CD4-positive, alpha-beta T cell treated with Interleukin-21 for 1 hour (primary cell): Measurements from ENCODE around the gene PSMD13.
A peak's percentile ranks its signal among the peaks of the same experiment; 100 is the strongest.

ENCODE experiments used
- DNase-seq: peaks from one replicate; pipeline ENCODE4 v3.0.0-alpha.2; 2020

PSMD13 gene

DNA sequence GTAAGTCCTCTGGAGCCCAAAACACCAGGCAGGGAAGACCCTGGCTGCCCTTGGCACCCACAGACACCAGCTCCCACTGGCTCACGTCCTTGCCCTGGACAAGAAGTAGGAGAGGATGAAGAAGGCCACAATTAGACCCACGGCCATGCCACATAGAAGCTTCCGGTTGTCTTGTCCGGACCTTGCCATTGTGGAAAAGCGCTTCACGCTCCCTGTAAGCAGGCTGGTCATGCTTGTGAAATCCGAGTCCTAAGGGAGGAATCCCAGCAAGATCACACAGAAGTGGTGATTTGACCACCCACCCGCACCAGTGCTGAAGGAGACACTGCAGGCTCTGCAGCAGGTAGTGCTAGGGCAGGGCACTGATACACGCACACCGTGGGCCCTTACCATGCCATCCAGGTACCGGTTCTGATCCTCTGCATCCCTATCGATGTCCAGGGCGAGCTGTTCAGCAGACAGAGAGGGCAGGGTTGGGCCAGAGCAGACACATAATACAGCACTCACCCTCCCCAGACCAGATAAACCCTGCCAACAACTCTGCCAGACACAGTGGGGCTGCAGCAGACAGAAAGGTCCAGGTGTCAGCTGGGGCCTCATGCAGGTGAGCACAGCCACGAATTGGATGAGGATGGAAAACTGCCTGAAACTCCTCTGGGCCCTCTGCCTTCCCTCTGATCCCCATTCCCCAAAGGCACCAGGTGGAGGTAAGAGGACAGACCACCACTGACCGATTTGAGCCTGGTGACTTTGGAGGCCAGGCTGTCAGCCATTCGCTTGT, 31.4 kb upstream of the PSMD13 start:
- no peak for DNase-seq

GRCh38 chr11:206002-206384, 30.8 kb upstream of the PSMD13 start:
- no peak for DNase-seq

DNA sequence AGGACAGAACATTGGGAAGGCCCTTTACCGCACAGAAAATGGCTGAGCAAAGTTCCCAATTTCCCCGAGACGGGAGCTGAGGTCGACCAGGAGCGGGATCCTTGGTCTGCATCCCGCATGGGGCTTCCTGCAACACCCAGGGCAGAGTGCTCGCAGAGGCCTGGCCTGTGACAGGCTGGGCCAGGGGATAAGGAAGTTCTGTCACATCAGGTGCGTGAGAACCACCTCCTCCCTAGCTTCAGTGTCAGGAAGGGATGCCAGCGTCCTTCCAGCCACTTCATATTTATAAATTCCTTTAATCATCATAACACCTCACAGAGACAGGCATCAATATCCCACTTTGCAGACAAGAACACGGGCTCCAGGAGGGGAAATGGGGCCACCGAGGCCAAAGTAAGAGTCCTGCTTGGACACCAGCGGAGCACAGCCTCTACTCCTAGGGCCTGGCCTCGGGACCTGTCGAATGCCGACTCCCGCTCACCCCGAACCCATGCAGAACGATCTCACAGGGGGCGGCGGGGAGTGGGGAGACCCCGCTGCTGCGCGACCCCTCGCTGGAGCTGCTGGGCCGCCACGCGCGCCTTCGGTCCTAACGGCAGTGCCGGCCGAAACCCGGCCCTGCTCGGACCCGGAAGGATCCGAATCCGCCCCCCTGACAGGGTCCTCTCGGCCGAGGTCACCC, 30.1 kb upstream of the PSMD13 start:
- peak; percentile 28 for DNase-seq

DNA sequence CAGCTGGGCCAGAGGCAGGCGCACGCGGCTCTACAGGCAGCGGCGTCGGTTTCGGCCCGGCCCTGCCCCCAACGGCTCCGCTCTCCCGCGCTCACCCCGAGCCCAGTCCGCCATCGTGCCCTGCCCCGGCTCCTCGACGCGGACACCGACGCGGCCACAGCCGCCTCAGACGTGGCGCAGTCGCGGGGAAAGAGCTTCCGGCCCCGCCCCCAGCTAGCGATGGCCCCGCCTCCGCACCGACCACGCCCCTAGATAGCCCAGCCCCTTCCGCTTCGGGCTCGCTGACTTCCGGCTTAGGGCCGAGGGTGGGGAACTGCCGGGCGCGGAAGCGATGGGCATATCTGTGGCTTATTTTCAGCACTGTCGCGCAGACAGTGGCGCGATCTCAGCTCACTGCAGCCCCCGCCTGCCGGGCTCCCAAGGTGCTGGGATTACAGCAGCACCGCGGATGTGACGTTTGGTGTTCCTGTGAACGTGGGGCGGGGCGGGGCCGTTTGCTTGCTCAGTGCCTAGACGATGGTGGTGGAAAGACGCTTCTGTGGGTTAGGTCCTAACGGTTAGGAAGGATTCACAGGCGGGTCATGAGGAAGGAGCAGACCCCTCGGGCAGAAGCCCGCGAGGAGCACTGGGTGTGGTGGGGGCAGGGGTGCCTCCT, 29.4 kb upstream of the PSMD13 start, which contains the start of the genes BET1L and RIC8A:
BET1L (minus strand) TSS at position 192 of the 655 bp plus-strand sequence; CDS start at position 114, 78 bp downstream.
RIC8A (plus strand) TSS at position 501 of the 655 bp plus-strand sequence. CDS start 1,147 bp downstream, outside the sequence.
- peak; percentile 99 for DNase-seq

DNA sequence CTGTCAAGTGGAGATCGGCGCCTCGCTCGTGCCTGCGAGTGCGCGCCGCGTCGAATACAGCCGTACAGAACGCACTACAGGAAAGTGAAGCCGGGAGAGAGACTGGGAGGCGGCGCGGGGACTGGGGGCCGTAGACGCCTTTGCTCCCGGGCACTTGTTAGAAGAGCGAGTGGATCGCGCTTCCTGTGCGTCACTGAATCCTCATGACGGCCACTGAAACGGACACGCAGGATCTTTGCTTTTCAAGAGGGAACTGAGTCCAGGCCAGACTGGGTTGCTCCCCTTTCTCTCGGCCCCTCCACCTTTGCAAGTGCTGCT, 29.0 kb upstream of the PSMD13 start:
- no peak for DNase-seq

GRCh38 chr11:208181-208916, 28.4 kb upstream of the PSMD13 start:
- peak; percentile 84 for DNase-seq

DNA sequence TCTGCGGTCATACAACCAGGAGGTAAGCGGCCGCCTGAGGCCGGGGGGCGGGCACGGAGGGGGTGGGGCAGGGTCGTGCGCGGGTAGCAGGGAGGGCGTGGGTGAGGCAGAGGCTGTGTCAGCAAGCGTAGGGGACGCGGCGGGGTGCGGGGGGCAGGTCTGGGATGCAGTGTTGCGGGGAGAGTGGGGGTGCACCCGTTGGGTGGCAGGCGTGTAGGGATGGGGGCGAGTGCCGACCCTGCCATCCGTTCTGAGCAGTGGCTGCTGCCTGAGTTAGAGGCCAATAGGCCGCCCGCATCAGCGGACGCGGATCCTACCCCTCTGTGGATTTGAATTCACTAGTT, 27.9 kb upstream of the PSMD13 start:
- DNase-seq = no peak

- no peak for DNase-seq
These were observed 27.3 kb upstream of the PSMD13 start for GRCh38 chr11:209275-210121.

- no peak for DNase-seq
These were observed 26.5 kb upstream of the PSMD13 start for GRCh38 chr11:210122-210802.

DNA sequence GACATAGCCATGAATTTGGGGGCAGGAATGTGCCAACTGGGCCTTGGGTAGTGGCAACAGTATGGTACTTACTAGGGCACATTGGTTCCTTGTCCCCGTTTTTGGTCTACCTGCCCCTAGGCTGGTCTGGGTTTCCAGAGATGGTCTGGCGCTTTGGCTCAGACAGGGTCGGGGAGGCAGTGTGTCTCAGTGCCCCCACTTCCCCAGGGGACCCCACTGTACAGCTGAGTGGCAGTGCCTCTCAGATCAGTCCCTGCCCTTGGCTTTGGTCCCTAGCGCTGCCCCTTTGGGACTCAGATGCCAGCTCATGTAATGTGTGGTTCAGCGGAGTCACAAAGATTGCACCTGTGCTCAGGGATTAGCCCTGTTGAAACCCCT, 26.0 kb upstream of the PSMD13 start:
- no peak for DNase-seq

DNA sequence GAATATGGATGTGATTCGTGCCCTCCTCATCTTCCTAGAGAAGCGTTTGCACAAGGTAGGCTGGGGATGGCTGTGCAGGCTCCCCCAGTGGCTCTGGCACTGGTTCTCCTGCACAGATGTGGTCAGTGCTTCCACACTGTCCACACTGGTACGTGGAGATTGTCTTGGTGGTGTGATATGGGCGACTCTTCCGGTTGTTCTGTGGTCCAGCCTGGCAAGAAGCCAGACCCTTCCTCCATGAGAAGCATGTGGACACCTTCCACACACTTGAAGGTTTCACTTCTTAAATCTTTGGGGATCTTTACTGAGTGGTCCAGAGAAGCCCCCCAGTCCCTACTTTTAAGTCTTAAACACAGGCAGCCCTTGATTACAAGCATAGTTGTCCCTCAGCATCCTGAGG, 25.5 kb upstream of the PSMD13 start:
- no peak for DNase-seq

DNA sequence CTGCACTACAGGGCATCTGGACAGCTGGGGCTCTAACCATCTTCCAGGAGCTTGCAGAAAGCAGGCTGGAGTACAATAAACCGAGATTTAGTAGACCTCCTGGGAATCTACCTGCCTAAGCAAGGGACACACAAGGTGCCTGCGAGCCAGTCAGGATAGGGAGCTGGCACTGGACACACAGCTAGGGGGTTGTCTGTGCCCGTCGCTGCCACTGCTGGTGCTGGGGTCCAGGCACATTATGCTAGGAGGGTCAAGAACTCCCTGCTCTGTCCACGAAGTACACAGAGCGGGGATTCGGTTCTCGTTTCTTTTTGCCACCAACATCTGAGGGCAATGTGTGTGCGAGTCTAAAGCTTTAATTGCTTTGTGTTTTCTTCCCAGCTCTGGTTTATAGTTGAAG, 25.0 kb upstream of the PSMD13 start:
- no peak for DNase-seq

DNA sequence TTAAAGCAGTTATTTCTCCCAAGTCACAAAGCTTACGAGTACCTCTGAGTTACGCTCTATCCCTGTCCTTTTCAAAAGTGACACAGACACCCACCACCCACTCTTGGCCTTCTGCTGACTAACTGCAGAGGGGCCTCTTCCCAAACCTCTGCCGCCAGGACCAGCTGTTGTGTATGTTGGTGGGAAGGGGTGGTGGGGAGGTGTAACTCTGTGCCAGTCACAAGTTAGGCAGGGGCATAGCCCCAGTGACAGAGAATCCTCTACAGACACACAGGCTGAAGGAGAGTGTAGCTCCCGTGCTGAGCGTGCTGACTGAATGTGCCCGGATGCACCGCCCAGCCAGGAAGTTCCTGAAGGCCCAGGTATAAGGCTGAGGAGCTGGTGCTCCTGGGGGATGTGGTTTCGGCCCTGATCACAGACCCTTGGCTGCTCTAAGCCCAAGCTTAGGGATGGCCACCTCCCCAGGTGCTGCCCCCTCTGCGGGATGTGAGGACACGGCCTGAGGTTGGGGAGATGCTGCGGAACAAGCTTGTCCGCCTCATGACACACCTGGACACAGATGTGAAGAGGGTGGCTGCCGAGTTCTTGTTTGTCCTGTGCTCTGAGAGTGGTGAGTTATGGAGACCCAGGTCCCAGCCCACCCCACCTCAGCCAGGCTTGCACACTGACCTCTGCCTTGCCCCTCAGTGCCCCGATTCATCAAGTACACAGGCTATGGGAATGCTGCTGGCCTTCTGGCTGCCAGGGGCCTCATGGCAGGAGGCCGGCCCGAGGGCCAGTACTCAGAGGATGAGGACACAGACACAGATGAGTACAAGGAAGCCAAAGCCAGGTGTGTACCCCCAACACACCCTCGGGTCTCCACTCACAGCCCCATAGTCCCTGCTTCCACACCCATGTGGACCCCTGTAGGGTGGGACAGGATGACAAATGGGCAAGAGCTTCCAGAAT, 24.4 kb upstream of the PSMD13 start:
- DNase-seq = no peak

- DNase-seq = no peak
These were observed 23.7 kb upstream of the PSMD13 start for GRCh38 chr11:213111-213510.

- no peak for DNase-seq
These were observed 22.7 kb upstream of the PSMD13 start for GRCh38 chr11:214083-214482.

GRCh38 chr11:215581-216037, 21.2 kb upstream of the PSMD13 start:
- DNase-seq = no peak

- no peak for DNase-seq
These were observed 20.4 kb upstream of the PSMD13 start for GRCh38 chr11:216081-216974.

DNA sequence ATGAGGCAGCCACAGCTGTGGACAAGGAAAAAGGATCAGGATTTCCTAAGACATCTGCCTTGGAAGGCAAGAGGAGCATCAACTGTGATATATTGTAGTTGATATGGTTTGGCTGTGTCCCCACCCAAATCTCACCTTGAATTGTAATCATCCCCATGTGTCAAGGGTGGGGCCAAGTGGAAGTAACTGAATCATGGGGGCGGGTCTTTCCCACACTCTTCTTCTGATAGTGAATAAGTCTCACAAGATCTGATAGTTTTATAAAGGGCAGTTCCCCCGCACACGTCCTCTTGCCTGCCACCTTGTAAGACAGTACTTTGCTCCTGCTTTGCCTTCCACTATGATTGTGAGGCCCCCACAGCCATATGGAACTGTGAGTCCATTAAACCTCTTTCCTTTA, 19.1 kb upstream of the PSMD13 start:
- no peak for DNase-seq

DNA sequence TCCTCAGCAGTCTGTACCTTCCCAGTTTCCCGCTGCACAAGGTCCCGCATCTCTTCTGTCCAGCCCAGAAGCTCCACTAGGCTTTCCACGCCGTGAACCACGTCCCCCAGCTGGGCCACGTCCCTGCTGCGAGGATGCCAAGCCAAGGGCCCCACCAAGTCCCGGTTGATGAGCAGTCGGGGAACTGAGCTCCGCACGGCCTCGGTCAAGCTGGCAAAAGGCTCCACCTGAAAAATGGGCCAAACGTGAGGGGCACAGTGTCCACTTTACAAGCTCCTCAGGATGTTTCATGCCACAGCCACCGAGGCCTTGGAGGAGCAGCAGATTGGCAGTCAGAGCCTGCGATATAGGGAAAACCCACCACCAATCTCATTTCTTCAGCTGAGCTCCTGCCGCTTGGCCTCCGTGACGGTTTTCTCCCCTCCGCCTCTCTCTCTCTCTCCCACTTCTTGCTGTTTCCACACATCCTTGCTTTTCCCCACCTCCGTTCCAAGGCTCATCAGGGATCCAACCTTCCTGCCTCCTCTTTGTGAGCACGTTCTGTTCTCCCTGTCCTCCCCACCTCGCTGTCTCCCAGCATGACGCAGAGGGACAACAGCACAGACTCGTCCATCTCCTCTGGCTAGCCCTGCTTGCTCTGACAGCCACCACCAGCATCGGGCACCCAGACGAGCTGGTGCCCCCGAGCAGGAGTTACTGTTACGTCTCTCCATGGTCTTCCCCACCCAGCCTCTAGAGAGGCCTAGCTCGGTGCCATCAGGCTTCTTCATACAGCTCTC, 17.8 kb upstream of the PSMD13 start:
- no peak for DNase-seq
